Inferior parietal cortex (tissue), 1 donor: ENCODE measurements around the gene PHLDA3.
"Not testable (repeated sequence)": the region's sequence is repeated elsewhere in the genome, so short reads cannot be mapped to it uniquely, and the experiment has no call there.

ENCODE experiments used
- DNase-seq: peaks from one replicate; pipeline ENCODE4 v3.0.0-alpha.2; 2016; ENCODE audit errors: extremely low spot score

Gene PHLDA3

DNA sequence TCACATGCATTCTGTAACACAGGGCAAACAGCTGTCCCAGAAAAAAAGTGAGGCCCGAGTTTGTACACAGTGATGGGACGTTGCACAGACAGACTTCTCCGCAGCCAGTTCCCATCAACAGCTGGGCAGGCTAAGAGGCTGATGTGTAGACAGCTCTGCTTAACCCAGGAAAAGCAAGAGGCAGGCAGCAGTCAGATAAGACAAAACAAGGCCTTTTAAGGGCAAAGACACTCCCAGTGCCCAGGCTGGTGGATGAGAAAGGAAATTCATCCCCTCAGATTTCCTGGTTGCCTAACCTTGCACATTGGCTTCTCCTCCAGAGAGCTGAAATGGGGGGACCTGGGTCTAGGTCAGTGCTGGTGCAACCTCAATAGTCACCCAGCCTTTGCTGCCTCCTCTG, 17.2 kb upstream of the PHLDA3 start:
- DNase-seq, result no peak

DNA sequence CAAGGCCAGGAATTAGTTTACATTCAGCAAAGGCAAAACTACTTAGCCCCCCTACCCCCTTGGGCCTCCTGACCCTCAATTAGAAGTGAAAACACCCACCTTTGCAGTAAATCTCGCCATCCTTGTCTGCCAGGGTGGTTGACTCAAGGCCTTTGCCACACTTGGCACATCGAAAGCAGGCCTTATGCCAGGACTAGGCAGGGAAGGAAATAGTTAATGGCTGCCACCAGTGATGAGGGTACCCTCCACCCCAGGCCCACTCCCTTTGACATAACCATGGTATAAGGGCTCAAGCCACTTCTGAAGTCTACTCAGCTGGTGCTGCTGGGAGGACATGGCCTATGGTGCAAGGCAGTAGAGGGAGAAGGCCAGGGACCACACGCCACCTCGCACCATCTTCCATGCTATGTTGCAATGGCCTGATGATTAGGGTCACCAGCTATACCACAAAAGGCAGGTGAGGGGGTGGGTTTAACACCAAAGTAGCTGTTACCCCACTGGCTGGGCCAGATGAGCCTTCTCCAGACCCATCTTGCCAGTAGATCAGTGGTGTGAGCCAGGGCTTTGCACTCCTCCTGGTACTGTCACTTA, 16.3 kb upstream of the PHLDA3 start:
- DNase-seq, result no peak

DNA sequence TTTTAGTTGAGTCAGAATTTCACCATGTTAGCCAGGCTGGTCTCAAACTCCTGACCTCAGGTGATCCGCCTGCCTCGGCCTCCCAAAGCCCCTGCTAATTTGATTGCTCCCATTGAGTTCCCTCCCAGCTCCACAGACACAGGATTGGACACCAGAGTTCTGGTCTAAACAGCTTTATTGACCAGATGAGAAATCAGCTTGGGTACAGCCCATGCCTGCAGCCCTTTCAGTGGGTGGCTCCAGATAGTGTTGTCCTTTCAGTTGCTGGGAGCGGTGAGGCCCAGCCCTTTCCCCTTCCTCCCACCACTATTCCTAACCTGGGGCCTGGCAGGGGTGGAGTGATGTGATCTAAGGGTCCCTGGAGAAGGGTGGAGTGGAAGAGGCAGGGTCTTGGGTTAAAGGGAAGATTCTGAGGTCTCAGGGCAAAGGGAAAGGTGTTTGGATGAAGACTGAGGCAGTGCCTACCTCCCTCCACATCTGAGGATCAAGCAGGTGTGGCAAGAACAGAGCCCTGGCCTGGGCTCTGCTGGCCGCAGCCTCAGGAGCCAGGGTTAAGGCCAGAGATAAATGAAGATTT, 14.5 kb upstream of the PHLDA3 start:
- DNase-seq, result no peak

DNA sequence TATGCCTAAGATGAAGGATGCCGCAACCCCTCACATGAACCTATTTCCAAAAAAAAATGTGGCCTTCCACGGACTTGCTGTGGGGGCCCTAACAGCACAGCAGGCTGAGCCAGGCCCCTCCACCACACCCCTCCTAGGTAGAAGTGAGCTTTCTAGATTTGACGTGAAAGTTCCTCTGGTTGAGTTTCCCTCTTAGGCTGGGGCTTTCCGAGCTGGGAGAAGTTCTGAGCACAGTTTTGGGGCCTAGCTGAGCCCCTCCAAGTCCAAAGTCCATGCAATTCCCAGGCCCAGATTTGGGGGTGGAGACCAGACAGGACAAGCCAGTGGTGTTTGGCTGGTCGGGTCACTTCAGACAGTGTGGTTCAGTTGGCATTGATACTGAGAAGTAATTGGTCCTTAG, 13.8 kb upstream of the PHLDA3 start:
- no peak for DNase-seq

DNA sequence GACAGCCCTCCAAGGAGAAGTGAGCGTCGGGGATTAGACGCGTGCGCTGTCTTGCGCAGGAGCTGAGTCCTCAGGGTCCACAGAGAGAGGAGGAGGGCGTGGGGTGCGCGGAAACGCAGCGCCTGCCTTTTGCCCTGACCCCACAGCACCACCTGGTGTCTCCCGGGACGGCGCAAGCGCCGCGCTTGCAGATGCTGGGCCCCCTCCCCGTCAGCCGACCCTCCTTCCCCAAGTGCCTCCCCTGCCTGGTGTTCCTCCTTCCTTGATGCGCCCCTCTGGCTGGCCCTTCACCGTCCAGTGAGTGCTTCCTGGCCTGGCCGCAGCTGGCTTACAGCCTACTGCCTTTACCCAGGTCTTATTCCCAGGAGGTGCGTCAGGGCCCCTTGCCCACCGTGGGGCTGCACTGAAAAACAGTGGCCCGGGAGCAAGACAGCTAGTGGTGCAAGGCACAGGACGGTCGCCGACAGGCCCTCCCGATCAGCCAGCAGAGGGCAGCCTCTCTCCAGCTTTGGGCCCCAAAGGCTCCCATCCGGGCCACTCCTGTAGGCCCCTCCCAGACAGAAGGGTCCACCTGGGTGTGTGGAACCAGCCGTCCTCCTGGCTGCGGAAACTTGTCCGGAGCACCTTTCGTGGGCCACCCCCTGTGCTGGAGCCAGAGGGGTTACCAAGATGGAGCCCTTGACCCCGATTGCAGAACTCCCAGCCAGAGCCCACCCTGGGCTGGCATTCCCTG, 12.9 kb upstream of the PHLDA3 start:
- peak; percentile 84 for DNase-seq

DNA sequence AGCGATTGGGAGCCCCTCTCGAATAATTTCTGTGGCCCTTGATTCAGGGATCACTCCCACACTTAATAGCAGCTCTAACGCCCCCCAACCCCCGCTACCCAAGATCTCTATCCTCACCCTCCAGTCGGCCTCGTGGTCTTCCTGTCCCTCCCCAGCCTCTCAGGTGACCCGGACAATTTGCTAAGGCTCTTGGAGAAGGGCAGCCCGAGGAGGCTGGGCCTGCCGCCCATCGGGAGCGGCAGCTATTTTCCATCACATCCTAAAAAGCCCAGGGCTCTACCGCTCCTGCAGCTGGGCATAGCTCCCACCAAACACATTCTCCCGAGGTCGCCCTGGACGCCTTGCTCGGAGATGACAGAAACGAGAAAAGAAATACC, 12.0 kb upstream of the PHLDA3 start:
- DNase-seq, result no peak

DNA sequence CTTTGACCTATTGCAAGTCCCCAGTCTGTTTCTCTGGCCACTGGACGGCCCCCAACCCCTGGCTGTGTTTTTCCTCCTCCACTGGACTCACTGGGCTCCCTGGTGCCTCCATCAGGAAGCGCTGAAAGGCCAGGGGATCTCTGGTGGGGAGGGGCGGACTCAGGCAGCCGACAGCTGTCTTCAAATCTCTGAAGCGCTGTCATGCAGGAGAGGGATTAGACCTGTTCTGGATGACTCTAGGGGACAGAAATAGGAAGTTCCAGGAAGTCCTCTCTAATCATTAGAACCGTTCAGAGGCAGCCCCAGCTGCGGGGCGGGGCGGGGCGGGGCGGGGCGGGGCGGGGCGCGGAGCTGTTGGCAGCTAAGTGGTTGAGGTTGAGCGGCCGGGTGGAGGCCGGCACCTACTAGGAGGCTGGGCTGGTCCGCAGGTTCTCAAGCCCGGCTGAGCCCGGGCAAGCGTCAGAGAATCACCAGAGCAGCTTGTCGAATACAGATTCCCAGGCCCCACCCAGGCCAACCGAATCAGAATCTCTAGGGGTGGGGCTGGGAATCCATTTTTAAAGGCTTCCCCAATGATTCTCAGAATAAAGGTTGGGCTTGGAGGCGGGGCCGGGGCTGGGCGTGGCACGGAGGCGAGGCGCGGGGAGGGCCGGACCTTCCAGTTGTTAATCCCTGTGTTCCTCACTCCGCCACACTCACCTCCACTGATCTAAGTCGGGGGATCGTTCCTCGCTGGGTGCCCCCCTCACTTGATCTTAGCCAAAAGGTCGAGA, 11.4 kb upstream of the PHLDA3 start:
- DNase-seq, result no peak

DNA sequence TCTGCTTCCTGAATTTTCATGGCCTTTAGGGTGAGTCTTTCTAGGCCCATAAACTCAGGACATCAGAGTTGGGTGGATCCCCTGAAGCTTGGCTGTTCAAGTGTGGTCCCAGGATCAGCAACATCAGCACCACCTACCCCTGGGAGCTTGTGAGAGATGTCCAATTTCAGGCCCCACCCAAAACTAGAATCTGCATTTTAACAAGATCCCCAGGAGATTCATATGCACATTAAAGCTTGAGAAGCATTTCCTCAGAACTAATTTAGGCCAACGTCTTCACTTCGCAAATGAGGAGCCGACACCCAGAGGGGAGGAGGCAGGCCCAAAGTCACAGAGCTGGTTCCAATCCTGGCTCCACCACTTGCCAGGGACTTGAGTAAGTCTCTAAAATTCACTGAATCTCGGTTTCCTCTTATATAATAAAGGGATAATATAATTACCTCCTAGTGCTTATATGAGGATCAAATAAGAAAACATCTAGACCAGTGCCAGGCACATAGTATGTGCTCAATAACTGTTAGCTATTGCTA, 10.3 kb upstream of the PHLDA3 start:
- DNase-seq, result no peak

DNA sequence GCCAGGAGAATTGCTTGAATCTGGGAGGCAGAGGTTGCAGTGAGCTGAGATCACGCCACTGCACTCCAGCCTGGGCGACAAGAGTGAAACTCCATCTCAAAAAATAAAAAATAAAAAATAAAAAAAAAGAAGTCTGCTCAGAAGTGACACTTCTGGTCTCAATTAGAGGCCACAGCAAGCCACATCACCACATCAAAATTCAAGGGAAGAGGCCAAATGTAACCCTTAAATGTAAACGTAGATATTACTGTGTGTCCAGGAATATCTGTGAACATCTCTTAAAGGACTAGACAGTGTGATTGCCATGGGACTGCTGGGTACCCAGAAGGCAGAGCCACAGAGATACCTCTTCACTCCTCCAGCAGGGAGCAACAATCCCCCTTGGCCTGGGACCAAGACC, 9.7 kb upstream of the PHLDA3 start:
- DNase-seq, result not testable (repeated sequence)

DNA sequence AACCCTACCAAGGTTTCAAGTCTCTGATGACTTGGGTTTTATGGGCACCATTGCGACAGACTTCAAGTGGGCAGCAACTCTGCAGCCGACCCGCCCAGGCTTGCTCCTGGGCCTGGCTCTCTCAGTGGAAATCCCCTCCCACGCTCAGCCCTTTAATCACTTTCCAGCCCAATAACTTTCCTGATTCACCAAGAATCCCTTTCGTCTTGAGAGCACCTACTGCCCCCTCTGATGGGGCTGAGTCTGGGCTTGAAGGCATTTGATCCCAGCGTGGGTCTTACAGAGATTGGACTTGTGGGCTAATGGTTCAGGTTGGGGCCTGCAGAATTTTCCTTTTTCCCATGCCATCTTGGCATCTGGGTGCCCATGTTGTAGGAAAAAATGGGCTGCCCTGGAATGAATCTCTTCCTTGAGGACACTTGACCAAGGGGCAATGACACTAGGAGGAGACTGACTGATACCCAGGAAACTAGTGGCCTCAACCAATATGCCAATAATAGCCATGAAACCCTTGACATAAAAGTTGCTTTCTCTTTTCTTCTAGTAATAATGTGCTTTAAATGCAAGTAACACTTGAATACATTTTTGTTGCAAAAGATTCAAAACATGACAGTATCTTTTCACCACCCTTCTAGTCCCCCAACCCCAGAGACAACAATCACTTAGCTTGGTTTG, 7.8 kb upstream of the PHLDA3 start:
- no peak for DNase-seq

DNA sequence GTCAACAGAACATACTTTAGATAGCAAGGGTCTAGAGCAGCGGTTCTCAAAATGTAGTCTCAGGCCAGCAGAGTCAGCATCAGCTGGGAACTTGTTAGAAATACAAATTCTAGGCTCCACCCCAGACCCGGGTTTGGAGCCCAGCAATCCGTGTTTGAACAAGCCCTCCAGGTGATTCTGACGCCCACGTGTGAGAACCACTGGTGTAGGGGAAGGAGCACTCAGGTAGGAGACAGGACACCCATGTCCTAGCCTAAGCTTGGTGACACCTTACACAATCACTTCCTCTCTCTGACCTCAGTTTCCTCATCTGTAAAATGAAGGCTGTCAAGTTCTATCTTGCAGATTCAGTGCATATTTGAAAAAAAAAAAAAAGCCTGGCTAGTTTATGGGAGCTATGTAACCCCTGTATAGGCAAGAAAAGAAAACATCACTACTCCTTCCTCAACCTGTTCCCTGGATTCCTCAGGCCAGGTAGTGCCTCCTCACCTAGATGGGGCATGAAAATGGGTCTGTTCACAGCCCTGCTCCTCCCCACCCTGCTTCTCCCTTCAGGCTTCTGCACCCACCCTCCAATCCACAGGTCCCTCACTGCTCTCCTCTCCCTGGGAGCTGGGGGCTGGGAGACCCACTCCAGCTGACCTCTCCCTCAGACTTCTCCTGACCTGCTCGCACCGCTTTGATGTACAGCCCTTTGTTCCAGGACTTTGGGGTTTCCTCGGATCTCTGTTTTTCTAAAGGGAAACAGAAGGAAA, 7.1 kb upstream of the PHLDA3 start:
- no peak for DNase-seq

DNA sequence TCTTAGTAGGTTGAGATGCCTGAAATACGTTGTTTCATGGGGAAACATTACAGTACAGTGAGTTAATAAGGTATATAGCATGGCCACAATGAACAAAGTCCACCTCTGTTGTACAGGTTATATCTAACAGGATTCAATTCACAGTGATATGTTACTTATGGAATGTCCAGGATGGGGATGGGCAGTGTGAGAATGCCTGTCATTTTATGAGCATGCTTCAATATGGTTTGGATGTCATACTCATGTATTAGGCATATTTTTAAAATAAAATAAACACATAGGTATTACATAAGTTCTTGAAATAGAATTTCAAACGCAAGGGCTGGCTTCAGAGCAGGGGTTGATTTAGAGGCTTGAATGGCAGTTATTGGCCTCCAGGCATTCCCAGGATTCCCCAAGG, 6.1 kb upstream of the PHLDA3 start:
- DNase-seq, result no peak

DNA sequence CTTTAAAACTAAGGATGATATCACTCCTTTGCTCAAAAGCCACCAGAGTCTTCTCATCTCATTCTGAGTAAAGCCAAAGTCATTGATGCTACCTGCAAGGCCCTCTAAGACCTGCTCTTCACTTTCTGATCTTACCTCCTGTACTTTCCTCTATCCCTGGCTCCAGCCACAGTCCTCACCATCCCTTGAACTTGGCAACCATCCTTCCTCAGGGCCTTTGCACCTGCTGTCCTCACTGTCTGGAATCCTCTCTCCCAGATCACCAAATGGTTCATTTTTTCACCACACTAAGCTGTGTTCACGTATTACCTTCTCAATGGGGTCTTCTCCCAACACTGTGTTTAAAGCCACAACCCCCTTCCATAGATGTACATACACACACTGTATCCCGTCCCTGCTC, 4.3 kb upstream of the PHLDA3 start:
- DNase-seq, result no peak

DNA sequence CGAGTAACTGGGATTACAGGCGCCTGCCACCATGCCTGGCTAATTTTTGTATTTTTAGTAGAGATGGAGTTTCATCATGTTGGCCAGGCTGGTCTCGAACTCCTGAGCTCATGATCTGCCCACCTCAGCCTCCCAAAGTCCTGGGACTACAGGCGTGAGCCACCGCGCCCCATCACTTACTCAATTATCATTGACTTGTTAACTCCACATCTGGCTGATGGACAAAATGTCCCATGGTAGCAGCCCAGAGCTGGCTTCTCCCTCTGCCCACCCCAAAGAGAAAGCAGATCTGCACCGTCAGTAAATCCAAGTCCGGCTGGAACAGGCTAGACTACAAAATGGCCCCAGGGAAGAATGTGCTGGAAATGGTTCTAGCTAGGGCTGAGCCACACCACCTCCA, 3.3 kb upstream of the PHLDA3 start:
- not testable (repeated sequence) for DNase-seq

DNA sequence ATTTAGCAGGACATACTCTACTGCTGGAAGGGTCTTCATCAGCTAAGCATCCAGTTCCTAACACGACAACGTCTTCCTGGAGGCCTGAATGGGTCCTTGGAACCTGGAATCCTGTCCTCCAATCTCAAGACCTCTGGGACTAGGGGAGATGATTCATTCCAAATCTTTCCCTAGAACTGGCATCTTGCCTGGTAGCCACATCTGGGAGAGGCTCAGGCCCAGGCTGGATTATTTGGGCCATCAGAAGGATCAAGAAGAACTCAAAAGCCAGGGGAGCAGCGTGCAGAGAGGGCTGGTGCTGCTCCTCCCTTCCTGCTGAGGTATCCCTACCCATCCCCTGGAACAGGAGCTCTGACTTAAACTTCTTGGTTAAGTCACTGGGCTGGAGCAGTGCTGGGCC, 2.8 kb upstream of the PHLDA3 start:
- no peak for DNase-seq

DNA sequence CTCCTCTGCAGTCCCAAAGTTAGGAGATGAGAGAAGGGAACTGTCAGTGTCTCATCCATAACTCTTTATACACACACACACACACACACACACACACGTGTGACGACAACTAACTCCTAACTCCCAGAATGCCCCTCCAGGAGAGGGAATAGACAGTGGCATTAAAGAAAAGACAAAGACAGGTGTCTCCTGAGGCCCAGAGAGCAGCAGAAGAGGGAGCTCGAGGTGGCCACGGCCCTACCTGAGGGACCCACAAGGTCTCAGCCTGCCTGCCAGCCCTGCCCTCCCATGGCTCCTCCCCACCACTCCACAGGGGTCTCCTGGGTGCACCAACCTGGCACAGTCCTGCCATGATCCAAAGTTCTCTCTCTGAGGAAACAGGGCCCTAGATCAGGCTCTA, 1.6 kb upstream of the PHLDA3 start:
- no peak for DNase-seq

DNA sequence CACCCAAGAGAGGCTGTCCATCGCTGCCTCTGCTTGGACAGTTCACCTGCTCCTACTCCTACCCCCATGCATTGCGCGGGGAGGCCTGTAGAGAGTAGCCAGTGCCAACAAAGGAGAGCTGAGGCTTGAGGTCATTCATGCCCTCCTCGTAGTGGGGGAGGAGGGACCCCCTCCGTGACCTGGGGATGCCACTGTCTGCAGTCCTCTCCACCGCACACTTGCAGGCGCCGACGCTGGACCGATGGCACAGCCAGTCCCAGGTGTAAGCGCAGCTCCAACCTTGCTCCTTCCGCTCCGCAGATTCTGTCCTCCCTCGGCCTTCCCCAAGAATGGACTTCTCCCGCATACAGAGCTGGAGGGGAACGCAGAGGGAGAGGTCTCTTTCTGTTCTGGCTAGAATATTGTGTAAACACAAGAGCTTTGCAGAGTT, 672 bp upstream of the PHLDA3 start:
- DNase-seq, result no peak

DNA sequence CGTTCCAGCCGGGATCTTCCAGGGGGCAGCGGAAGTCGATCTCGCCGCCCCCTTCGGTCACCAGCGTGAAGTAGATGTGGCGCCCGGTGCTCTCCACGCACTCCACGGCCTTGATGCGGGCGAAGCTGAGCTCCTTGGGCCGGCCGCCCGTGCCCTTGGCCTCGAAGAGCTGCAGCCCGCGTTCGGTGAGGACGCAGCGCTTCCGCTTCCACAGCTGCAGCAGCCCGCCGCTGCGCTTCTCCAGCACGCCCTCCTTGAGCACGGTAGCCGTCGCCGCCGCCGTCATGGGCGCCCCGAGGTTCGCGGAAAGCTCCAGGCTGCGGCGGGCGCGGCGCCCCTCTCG, 516 bp downstream of the PHLDA3 start:
- DNase-seq, result no peak

DNA sequence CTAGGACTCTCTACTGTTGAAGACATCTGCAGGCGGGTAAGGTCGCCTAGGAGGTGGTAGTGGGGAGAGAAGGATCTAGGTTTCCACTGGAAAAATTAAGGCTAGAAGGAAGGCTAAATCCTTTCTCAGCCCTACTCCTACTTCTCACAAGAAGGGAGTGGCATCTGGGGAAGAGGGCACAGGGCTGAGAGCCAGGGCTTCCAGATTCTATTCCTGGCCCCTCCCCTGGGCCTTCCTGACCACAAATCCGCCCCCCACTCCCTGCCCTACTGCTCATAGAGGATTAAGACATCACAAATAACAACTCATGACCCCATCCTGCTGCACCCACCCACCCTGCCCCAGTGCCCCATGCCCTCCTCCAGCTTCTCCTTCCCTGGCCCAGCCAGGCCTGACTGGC, 2.5 kb downstream of the PHLDA3 start:
- DNase-seq, result no peak

DNA sequence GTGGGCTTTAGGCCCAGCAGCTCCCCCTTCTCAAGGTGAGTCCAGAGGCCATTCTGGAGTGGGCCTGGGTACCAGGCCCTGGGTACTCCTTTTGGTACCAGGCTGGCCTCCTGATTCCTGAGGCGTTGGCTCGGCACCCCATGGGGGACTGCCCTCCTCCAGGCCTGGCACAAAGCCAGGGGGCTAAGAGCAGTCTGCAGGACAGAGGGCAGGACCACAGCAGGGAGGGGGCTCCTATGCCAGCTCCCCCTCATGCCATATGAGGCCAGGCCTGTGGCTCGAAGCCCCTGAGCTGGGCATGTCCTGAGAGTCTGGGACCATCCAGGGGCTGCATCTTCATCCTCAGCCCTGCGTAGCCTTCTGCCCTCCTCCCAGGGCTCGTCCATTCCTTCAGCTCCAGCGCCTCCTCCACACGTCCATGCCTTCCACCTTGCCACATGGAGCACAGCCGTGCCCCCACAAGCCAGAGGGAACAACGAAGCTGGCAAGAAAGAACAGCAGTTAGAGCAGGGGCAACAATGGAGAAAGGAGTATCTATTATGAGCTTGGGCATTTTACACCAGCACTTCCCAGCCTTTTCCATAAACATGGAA, 3.2 kb downstream of the PHLDA3 start:
- DNase-seq, result no peak

DNA sequence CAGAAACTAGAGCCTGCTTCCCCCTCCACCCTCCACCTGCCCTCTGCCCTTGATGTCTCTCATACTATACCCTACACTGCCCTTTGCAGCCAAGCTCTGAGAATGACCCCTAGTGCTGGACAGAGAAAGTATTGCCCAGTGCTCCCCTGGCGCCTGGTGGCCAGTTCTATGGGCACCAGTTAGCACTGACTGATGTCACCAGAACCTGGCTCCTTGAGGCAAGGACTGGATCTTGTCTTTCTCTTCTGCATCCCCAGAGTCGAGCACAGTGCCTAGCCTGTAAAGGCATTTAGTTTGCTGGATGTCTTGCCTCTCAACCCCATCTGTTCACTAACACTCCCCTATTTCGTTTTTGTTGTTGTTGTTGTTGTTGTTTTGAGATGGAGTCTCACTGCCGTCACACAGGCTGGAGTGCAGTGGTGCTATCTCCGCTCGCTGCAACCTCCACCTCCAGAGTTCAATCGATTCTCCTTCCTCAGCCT, 5.9 kb downstream of the PHLDA3 start:
- peak; percentile 52 for DNase-seq
